TTC549 (cell line): ENCODE results near the gene SYNJ2.

ENCODE experiments used
- FAIRE-seq: peaks from 2 replicates; lab custom pipeline; 2012; peaks lifted over from hg19 to GRCh38; lab: Jason Lieb, UNC

The SYNJ2 gene

GRCh38 chr6:158060455-158061360, 79.0 kb downstream of the SYNJ2 start:
- no peak for FAIRE-seq

GRCh38 chr6:158061361-158061708, 79.7 kb downstream of the SYNJ2 start:
- FAIRE-seq = no peak

DNA sequence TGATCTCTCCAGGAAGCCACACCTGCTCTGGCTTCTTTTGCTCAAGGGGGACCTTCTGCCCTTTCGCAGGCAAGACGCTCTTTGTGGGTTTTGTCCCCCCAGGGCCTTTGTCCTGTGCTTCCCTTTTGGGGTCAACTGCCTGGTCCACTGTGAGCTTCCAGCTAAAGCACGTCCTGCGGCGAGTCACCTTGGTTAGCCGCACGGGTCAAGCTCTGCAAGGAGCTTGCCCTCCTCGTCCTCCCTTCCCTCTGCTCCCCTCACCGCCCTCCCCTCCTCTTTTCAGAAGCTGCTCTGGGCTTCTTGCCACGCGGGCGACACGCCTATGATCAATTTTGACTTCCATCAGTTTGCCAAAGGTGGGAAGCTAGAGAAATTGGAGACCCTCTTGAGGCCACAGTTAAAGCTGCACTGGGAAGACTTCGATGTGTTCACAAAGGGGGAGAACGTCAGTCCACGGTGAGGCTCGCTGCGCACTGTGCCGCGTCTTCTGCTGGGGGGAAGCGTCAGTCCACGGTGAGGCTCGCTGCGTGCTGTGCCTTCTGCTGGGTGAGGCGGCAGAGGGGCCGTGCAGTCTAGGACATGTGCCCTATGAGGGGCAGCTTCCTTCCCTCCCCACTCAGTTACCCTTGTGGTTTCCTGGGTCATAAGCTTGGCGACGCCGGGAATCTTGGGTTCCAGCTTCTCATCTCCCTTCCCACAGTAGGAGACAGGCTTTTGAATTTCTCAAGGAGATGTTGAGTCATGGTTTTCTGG, 80.2 kb downstream of the SYNJ2 start:
- no peak for FAIRE-seq

DNA sequence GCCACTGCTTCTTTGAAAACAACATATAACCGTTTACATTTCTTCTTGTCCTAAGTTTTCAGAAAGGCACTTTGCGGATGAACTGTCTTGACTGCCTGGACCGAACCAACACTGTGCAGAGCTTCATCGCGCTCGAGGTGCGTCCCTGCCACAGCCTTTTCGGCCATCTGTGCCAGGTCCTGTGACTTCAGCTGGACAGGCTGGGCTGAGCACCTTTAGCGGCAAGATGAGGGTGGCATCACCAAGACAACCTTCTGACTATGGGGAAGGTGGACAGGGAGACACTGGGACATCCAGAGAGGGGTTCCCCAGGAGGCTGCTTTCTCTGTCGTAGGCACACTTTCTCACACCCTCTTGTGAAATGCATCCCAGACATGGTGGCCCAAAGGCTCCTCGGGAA, 82.1 kb downstream of the SYNJ2 start:
- no peak for FAIRE-seq

DNA sequence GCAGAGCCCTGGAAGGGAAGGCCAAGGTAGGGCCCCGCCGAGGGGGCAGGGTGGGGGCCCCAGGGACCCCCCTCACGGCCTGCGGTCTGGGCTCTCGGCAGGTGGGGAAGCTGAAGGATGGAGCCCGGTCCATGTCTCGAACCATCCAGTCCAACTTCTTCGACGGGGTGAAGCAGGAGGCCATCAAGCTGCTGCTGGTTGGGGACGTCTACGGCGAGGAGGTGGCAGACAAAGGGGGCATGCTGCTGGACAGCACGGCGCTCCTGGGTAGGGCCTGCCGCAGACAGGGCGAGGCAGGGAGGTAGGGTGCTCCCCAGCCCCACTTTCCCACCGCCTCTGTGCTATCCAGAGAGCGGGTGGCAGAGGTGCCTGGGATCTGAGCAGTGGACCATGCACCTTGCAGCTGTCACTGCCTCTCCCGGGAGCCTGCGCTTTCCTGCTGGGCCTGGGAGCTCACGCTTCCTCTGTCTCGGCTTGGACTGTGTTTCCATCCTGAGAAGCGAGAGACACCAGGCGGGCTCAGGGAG, 83.1 kb downstream of the SYNJ2 start:
- FAIRE-seq = no peak

GRCh38 chr6:158066136-158066781, 84.6 kb downstream of the SYNJ2 start:
- no peak for FAIRE-seq

- FAIRE-seq = no peak
These were observed 85.9 kb downstream of the SYNJ2 start for GRCh38 chr6:158067436-158068015.

DNA sequence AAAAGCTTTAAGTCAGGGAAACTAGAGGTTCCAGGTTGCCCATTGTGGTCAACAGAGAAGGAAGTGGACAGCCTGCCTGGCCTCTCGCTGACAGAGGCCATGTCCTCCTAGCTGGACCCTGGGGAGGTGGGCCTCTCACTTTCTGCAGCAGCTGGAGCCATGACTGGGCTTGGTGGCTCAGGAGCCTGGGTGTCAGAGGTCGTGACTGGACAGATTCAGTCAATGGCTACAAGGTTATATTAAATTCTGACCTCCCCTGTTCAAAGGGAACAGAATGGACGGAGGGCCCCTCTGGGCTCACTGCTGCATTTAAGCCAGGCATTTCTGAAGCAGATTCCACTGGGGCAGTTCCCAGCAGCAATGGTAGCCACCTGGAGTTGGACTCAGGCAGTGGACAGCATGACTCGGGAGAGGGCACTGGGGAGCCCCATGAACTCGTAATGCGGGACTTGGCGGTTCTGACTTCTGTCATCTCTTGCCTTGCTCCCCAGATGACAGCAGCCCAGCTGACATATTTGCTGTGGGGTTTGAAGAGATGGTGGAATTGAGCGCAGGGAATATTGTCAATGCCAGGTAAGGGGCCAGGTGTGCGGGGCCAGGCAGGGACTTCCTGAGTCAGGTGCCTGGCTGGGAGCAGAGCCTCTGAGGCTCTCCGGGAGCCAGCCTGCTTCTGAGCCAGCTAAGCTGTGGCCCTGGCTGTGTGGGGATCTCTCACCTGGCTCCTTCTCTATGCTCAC, 86.7 kb downstream of the SYNJ2 start:
- FAIRE-seq = no peak

- FAIRE-seq = no peak
These were observed 87.5 kb downstream of the SYNJ2 start for GRCh38 chr6:158068893-158069799.

DNA sequence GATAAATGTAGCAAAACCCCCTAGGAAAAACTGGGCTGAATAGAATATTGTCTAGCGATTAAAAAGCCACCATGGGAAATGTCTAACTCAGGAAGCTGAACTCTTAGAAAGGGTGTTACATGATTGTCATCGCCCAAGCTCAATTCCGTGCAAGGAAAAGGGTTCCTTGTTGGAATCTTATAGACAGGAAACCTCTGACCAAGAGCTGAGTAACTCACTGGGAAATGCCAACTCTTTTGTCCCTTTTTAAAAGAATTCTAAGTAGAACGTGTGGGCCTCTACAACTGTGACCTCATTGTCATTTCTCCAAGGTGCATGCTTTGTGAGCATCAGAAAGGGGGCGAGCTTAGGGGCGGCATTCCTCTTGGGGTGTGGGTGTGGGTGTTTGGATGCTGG, 88.1 kb downstream of the SYNJ2 start:
- no peak for FAIRE-seq

DNA sequence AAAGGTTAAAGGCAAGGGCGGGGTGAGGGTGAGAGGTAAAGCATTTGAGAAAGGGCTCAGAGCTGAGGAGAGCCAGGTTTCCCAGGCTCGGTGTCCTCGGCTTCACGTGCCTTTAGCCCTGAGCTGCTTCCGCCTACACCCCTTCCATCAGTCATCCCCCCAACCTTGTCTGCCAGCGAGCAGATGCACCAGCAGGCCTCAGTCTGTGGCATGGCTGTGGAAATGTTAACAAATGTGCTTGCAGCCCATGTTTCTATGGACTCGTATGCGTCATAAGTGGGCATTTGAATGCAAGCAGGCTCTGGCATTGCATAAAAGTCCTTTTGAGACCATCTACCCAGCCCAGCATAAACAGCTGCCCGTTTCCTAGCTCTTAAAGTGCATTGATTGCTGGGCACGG, 88.8 kb downstream of the SYNJ2 start:
- FAIRE-seq = no peak

DNA sequence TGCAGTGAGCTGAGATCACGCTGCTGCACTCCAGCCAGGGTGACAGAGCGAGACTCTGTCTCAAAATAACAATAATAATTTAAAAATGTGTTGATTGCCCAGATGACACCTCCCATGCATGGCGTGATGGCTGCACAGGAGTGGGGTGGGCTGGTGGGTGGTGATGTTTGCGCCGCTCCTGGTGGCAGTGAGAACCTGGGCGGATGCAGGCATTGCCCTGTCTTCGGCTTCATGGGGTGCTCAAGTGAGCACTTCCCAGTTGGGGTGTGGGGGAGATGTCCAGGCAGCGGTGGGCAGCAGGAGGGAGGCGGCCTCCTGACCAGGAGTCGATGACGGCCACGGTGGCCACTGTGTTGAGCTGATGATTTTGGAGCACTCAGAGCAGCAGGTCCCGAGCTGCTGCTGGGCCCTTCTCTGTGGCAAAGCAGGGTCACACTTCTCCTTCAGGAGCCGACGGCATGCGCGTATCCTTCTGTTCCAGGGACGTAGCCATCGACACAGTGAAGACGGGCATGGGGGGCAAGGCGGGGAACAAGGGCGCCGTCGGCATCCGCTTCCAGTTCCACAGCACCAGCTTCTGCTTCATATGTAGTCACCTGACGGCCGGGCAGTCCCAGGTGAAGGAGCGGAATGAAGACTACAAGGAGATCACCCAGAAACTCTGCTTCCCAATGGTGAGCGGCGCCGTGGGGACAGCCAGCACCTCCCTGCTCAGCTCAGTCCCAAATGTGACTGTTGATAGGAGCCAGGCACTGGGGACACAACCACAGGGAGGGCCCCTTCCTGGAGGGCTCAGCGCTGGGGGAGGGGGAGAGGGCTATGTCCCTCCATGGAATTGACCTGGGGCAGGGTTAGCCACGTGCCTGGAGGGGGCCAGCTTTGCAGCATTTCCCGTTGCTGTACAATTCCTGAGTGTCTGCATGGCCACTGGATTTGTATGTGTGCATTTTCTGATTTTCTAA, 89.7 kb downstream of the SYNJ2 start:
- no peak for FAIRE-seq

GRCh38 chr6:158072083-158072721, 90.5 kb downstream of the SYNJ2 start:
- no peak for FAIRE-seq

DNA sequence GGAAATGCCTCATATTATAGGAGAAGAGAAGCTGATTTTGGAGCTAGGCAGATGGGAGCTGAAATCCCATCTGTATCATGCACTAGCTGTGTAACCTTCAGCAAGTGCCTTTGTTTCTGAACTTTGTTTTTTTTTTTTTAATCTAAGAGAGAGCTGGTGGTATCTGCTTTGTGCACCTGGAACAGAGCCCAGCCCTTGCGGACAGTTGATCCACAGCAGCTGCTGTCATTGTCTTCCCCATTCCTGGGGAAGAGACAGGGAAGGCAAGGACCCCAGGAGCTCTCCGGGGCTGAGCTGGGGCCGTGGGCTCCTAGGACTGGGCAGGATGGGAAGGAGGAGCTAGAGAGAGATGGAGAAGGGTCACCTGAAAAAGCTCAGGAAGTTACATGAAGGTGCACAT, 92.1 kb downstream of the SYNJ2 start:
- no peak for FAIRE-seq

GRCh38 chr6:158076548-158076947, 94.9 kb downstream of the SYNJ2 start:
- FAIRE-seq = no peak

- no peak for FAIRE-seq
These were observed 96.0 kb downstream of the SYNJ2 start for GRCh38 chr6:158077676-158078075.

DNA sequence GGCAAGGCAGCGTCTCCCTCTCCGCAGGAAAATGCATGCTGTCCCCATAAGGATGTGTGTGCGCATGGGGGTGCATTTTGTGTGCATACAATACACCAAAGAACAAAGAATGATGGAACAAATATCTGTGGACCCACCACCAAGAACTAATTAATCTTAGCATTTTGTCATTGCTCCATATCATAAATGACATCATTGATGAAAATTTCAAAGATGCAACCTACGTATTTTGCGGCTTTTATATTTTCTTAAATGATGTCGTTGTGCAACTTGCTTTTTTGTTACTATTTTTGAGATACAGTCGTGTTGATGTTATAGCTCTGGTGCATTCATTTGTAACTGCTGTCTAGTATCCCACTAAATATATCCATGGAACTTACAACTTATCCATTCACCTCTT, 96.7 kb downstream of the SYNJ2 start:
- no peak for FAIRE-seq

DNA sequence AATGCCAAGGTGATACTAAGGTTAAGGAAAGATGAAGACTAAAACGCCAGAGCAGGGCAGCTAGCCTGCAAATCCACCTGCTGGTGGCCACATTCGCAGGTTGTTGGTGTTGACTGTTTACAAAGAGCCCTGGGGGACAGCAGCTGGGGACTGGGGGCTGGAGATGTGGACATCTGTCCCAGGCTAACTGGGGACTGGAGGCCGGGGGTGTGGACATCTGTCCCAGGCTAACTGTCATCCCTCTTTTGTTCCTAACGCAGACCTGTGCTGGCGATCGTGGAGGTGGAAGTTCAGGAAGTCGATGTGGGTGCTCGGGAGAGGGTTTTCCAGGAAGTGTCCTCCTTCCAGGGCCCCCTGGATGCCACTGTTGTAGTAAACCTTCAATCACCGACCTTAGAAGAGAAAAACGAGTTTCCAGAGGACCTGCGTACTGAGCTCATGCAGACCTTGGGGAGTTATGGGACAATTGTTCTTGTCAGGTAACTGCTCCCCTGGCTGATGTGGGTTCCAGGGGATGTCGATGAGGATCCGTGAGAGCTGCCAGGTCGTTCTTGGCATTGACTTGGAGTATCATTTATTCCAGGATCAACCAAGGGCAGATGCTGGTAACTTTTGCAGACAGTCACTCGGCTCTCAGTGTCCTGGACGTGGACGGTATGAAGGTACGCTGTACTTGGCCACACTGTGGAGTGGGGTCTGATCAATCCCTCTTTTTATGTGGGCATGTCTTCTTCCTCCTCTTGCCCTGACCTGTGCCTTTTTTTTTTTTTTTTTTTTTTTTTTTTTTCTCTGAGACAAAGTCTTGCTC, 99.4 kb downstream of the SYNJ2 start:
- FAIRE-seq = no peak
